IMR-90 (cell line): ENCODE data around the gene ATRX. TPM values are rescaled to one million over a fixed set of nuclear protein-coding genes. Genes with fewer than 3 reads are reported as not detected.
"Not testable (repeated sequence)": the region's sequence is repeated elsewhere in the genome, so short reads cannot be mapped to it uniquely, and the experiment has no call there.

ENCODE experiments used
- ATAC-seq: fragments of 200-7000 bp; cut with Tn5 transposase; 2 replicates; pipeline ENCODE4 v1.9.1; 2020; ENCODE audit warnings: low read depth, mild to moderate bottlenecking, moderate library complexity
- BruUV-seq: library from RNA; stranded (reverse); fragments of 400-500 nt; replicated peaks from 2 replicates; lab custom pipeline; 2021; lab: Mats Ljungman, UMichigan
- CTCF ChIA-PET: fragments of 300-600 bp; formaldehyde crosslinking; extraction: SDS; loops from one replicate; lab custom pipeline; 2021; ENCODE audit warnings: antibody characterized with exemption; lab: Yijun Ruan, JAX
- POLR2A ChIA-PET: fragments of 300-600 bp; sonication (Branson Sonifier 250); formaldehyde crosslinking; loops from one replicate; lab custom pipeline; 2022; ENCODE audit warnings: antibody characterized with exemption; ENCODE audit not compliant: unreplicated experiment; lab: Charles Lee
- DNase-seq: peaks from one replicate; pipeline ENCODE4 v3.0.0; 2013
- H2AFZ ChIP-seq: replicated peaks from 2 replicates; pipeline ENCODE3; 2013; ENCODE audit warnings: low read length, mild to moderate bottlenecking; ENCODE audit not compliant: poor library complexity
- H2AK5ac ChIP-seq: 2 replicates; pipeline ENCODE4 v1.6.1; 2013; ENCODE audit warnings: low read depth, low read length, inconsistent platforms
- H2AK9ac ChIP-seq: replicated peaks from 2 replicates; pipeline ENCODE3; 2013; ENCODE audit warnings: mild to moderate bottlenecking, low read depth, low read length, moderate library complexity; ENCODE audit not compliant: poor library complexity
- H2BK120ac ChIP-seq: 2 replicates; pipeline ENCODE4 v1.6.1; 2013; ENCODE audit warnings: low read depth, low read length, inconsistent platforms
- H2BK15ac ChIP-seq: 3 replicates; pipeline ENCODE4 v1.6.1; 2013; ENCODE audit warnings: low read depth, low read length, inconsistent platforms
- H2BK20ac ChIP-seq: 2 replicates; pipeline ENCODE4 v1.6.1; 2013; ENCODE audit warnings: low read depth, mild to moderate bottlenecking, inconsistent platforms, low read length, moderate library complexity
- H2BK5ac ChIP-seq: 2 replicates; pipeline ENCODE4 v1.6.1; 2013; ENCODE audit warnings: mild to moderate bottlenecking, low read depth, low read length, inconsistent platforms; ENCODE audit not compliant: poor library complexity, severe bottlenecking
- H3K14ac ChIP-seq: replicated peaks from 2 replicates; pipeline ENCODE4 v1.6.1; 2013; ENCODE audit warnings: low read depth, low read length, inconsistent platforms
- H3K18ac ChIP-seq: 2 replicates; pipeline ENCODE4 v1.6.1; 2013; ENCODE audit warnings: low read depth, low read length, control low read depth
- H3K23ac ChIP-seq: 2 replicates; pipeline ENCODE4 v1.6.1; 2013; ENCODE audit warnings: low read depth, low read length, inconsistent platforms
- H3K27ac ChIP-seq: 2 replicates; pipeline ENCODE4 v1.5.1; 2013; ENCODE audit warnings: mild to moderate bottlenecking, control low read depth, low read length; ENCODE audit not compliant: insufficient read depth
- H3K27me3 ChIP-seq: 2 replicates; pipeline ENCODE4 v1.6.1; 2013; ENCODE audit warnings: low read length; ENCODE audit not compliant: control insufficient read depth, insufficient read depth
- H3K36me3 ChIP-seq: 2 replicates; pipeline ENCODE4 v1.6.1; 2013; ENCODE audit warnings: low read length, mixed read lengths; ENCODE audit not compliant: control insufficient read depth, insufficient read depth
- H3K4ac ChIP-seq: 2 replicates; pipeline ENCODE4 v1.6.1; 2013; ENCODE audit warnings: low read depth, low read length, inconsistent platforms
- H3K4me1 ChIP-seq: 2 replicates; pipeline ENCODE4 v1.6.1; 2013; ENCODE audit warnings: low read length, mixed read lengths; ENCODE audit not compliant: control insufficient read depth, insufficient read depth
- H3K4me2 ChIP-seq: 2 replicates; pipeline ENCODE4 v1.6.1; 2013; ENCODE audit warnings: low read depth, mild to moderate bottlenecking, control low read depth, low read length, moderate library complexity
- H3K4me3 ChIP-seq: 2 replicates; pipeline ENCODE4 v1.5.1; 2013; ENCODE audit warnings: low read depth, mild to moderate bottlenecking, control low read depth, low read length, moderate library complexity; ENCODE audit not compliant: insufficient read depth
- H3K56ac ChIP-seq: 2 replicates; pipeline ENCODE4 v1.6.1; 2013; ENCODE audit warnings: low read length, inconsistent platforms; ENCODE audit not compliant: insufficient read depth; ENCODE audit errors: extremely low read depth
- H3K79me1 ChIP-seq, 2 experiments: 2 replicates each; pipeline ENCODE4 v1.6.1; 2013; ENCODE audit warnings: low read length in 2 of 2, inconsistent platforms in 1 of 2, low read depth in 1 of 2
- H3K9ac ChIP-seq: 2 replicates; pipeline ENCODE4 v1.6.1; 2013; ENCODE audit warnings: low read depth, low read length, control low read depth
- H3K9me1 ChIP-seq: 2 replicates; pipeline ENCODE4 v1.6.1; 2013; ENCODE audit warnings: low read length, inconsistent platforms; ENCODE audit not compliant: insufficient read depth
- H3K9me3 ChIP-seq: 2 replicates; pipeline ENCODE4 v1.6.1; 2013; ENCODE audit warnings: low read length; ENCODE audit not compliant: control insufficient read depth, insufficient read depth
- H4K20me1 ChIP-seq: 2 replicates; pipeline ENCODE4 v1.6.1; 2013; ENCODE audit warnings: low read length, inconsistent platforms; ENCODE audit not compliant: insufficient read depth
- H4K5ac ChIP-seq: 2 replicates; pipeline ENCODE4 v1.6.1; 2013; ENCODE audit warnings: mild to moderate bottlenecking, low read depth, low read length, control low read depth
- H4K8ac ChIP-seq, 2 experiments: 2 replicates each; pipeline ENCODE4 v1.6.1; 2013; ENCODE audit warnings: low read depth in 2 of 2, low read length in 2 of 2, control low read depth in 1 of 2, inconsistent platforms in 1 of 2
- H4K91ac ChIP-seq: 2 replicates; pipeline ENCODE4 v1.6.1; 2013; ENCODE audit warnings: low read depth, low read length, inconsistent platforms; ENCODE audit not compliant: insufficient read depth
- WGBS, 2 experiments: methylation state at CpG; one replicate each; pipeline versions ENCODE4 v1.1.5 to v1.1.7; 2013; ENCODE audit warnings: missing lambda C conversion rate in 2 of 2; ENCODE audit not compliant: insufficient read length in 1 of 2; ENCODE audit errors: extremely low coverage in 2 of 2; 5-methylcytosine and 5-hydroxymethylcytosine counted together
- dilution Hi-C: fragments of 300-500 bp; cut with HindIII; formaldehyde crosslinking; loops from one replicate; pipeline ENCODE4 v1.14.3; 2018; ENCODE audit warnings: low sequenced_read_pairs; ENCODE audit not compliant: unreplicated experiment
- in situ Hi-C: fragments of 300-500 bp; cut with MboI; formaldehyde crosslinking; loops from 3 replicates; pipeline ENCODE4 v1.14.3; 2019; ENCODE audit warnings: low sequenced_read_pairs, inconsistent platforms, mixed read lengths
- intact Hi-C: fragments of 100-400 bp; cut with micrococcal nuclease; formaldehyde crosslinking; loops from 2 replicates; pipeline ENCODE4 v1.10.0; 2022
- polyA plus RNA-seq, 3 experiments: library from polyadenylated mRNA; depleted of rRNA; stranded (reverse); fragments of >200 nt; gene quantifications; 2 replicates each; pipeline ENCODE4 v1.2.3, GENCODE V29; 2012; ENCODE audit warnings: low replicate concordance in 1 of 3
- total RNA-seq: library from RNA; depleted of rRNA; stranded (reverse); fragments of >200 nt; gene quantifications from 2 replicates; pipeline ENCODE4 v1.2.3, GENCODE V29; 2012

ATRX gene
- total and polyA plus RNA-seq, 2 of the 4 experiments (the other 2 are of a cell fraction): 20.7 to 73.8 TPM

DNA sequence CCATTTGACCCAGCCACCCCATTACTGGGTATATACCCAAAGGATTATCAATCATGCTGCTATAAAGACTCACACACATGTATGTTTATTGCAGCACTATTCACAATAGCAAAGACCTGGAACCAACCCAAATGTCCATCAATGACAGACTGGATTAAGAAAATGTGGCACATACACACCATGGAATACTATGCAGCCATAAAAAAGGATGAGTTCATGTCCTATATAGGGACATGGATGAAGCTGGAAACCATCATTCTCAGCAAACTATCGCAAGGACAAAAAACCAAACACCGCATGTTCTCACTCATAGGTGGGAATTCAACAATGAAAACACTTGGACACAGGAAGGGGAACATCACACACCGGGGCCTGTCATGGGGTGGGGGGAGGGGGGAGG is 59.9 kb downstream of the ATRX start:
- no CpG with 5 or more reads among the region's 3 CpGs for WGBS, 2 experiments
- dilution Hi-C loops: not testable (repeated sequence)

More for the DNA sequence above, 59.9 kb downstream of the ATRX start:
- H3K36me3 ChIP-seq, H2BK5ac ChIP-seq, H3K4ac ChIP-seq, H4K8ac ChIP-seq, H3K9me3 ChIP-seq, H3K18ac ChIP-seq, BruUV-seq, H3K4me2 ChIP-seq, H2AK9ac ChIP-seq, H3K27me3 ChIP-seq, H2BK20ac ChIP-seq, H4K91ac ChIP-seq, POLR2A ChIA-PET, intact Hi-C loops, H3K9ac ChIP-seq, H4K5ac ChIP-seq, H3K4me3 ChIP-seq, H2AK5ac ChIP-seq, H3K9me1 ChIP-seq, CTCF ChIA-PET, H2BK15ac ChIP-seq, H3K79me1 ChIP-seq, H3K56ac ChIP-seq, H2BK120ac ChIP-seq, H3K14ac ChIP-seq, H2AFZ ChIP-seq, ATAC-seq, H3K27ac ChIP-seq, DNase-seq, H3K23ac ChIP-seq, H3K4me1 ChIP-seq, in situ Hi-C loops: not testable (repeated sequence)
- peaks cover 26% of the 10 kb centered on the region for H4K20me1 ChIP-seq
